MM.1S (cell line): ENCODE results near the gene SPRR3.

Experiments used
- EZH2 ChIP-seq: fragments of 300-600 bp; sonication (generic); optimal IDR thresholded peaks from 2 replicates; pipeline ENCODE3; 2017; ENCODE audit warnings: low read depth, mild to moderate bottlenecking, antibody characterized with exemption, low read length, mixed read lengths
- EZH2phosphoT487 ChIP-seq: fragments of 300-600 bp; sonication (generic); IDR thresholded peaks from 2 replicates; pipeline ENCODE4 v1.6.1; 2018; ENCODE audit warnings: antibody characterized with exemption, low read length
- TF ChIP-seq, protein P1 (sequence below): fragments of 300-600 bp; sonication (generic); IDR thresholded peaks from 2 replicates; pipeline ENCODE4 v1.5.1; 2016; ENCODE audit warnings: antibody characterized with exemption, low read length, mixed read lengths

DNA sequence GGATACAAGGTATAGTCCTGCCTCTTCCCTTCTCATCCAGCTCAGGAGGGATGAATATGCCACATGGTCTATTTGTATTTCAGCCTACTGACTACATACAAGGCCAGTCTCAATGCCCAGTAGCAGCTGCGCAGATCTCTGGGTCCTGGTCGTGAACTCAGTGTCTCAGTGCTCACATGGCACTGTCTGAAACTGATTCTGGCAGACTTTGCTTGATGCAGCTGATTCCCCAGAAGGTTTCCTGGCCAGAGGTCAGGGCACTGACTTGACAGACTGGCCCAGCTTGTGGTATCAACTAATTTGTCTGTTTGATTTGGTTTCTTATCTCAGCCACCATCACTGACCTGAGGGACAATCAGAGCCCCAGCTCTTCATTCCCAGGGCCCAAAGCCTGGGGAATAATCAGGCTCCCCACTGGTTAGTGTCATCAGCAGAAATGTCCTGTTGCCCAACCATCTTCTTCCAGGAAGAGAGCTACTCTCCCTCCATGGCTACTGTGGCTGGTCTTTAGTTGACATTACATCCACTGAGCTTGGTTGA lies 38.6 kb upstream of the SPRR3 start:
- TF ChIP-seq, protein P1, sequence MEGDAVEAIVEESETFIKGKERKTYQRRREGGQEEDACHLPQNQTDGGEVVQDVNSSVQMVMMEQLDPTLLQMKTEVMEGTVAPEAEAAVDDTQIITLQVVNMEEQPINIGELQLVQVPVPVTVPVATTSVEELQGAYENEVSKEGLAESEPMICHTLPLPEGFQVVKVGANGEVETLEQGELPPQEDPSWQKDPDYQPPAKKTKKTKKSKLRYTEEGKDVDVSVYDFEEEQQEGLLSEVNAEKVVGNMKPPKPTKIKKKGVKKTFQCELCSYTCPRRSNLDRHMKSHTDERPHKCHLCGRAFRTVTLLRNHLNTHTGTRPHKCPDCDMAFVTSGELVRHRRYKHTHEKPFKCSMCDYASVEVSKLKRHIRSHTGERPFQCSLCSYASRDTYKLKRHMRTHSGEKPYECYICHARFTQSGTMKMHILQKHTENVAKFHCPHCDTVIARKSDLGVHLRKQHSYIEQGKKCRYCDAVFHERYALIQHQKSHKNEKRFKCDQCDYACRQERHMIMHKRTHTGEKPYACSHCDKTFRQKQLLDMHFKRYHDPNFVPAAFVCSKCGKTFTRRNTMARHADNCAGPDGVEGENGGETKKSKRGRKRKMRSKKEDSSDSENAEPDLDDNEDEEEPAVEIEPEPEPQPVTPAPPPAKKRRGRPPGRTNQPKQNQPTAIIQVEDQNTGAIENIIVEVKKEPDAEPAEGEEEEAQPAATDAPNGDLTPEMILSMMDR = no peak
- TF ChIP-seq EZH2 (no peak), EZH2phosphoT487 (no peak)
